Measurements from ENCODE around the gene STAM. TPM values are rescaled to one million over a fixed set of nuclear protein-coding genes. Genes with fewer than 3 reads are reported as not detected.

Gene STAM
- total and polyA plus RNA-seq, 9 of the 15 experiments (the other 6 are each of a cell fraction or from before 2014, with no cell fraction given) = 13.8 to 33.5 (median 26.4) TPM

GRCh38 chr10:17764142-17764541 lies 120.2 kb downstream of the STAM start:
- intact Hi-C loops (cut with micrococcal nuclease) (no loop called here), in situ Hi-C loops (cut with MboI) (no loop called here)
- H3K27ac ChIP-seq (ENCODE audit: extremely low read depth, low read depth, low read length) = no peak overlapping the region
- H4K20me1 ChIP-seq (replicated peaks; ENCODE audit: control insufficient read depth, insufficient read depth, low read length) = no peaks in the 10 kb centered on the region
- DNase-seq (ENCODE audit: extremely low read depth in 1 of 4, low spot score in 3 of 4) = no peak
- H3K27me3 ChIP-seq (ENCODE audit: control insufficient read depth in 2 of 2, insufficient read depth in 2 of 2, low read length in 2 of 2) = peaks cover 5 to 8% of the 10 kb centered on the region in 2 experiments; a peak in 3 of 5 replicates
- ChIA-PET POLR2A (no interaction called here), CTCF (ENCODE audit: low intra/inter-chr PET ratio) (no interaction called here)
- no peaks in the 10 kb centered on the region for H3K9me1 ChIP-seq (ENCODE audit: control insufficient read depth, insufficient read depth, low read length)
- H3K36me3 ChIP-seq (ENCODE audit: control insufficient read depth, insufficient read depth, low read length) = no peaks in the 10 kb centered on the region
- no peak overlapping the region for H3K9ac ChIP-seq (ENCODE audit: insufficient read depth in 1 of 2, low read depth in 2 of 2, low read length in 2 of 2)
- no peak for FAIRE-seq
- no peak overlapping the region for H3K4me2 ChIP-seq (ENCODE audit: insufficient read depth, low read length)
- no peaks in the 10 kb centered on the region for H3K79me2 ChIP-seq (ENCODE audit: control insufficient read depth, insufficient read depth, low read length)
- peaks cover 4 to 5% of the 10 kb centered on the region in 2 experiments; a peak in 4 of 5 replicates for H3K4me1 ChIP-seq (replicated peaks in 1 of 2; ENCODE audit: control insufficient read depth in 2 of 2, insufficient read depth in 2 of 2, low read length in 2 of 2)
- no peak for TF ChIP-seq YBX1 (IDR thresholded peaks at IDR 0.05)
- no peak for TF ChIP-seq EGR1 (conservative IDR thresholded peaks at IDR 0.05)
- no peak for TF ChIP-seq TCFL5 (CRISPR knock-in tag; conservative IDR thresholded peaks at IDR 0.05)
- TF ChIP-seq KLF1 (tag; IDR thresholded peaks at IDR 0.05) = no peak
- TF ChIP-seq KDM4B (IDR thresholded peaks at IDR 0.05; ENCODE audit: borderline replicate concordance in 2 of 2, low read depth in 1 of 2) = no peak
- no peak for TF ChIP-seq ZNF354B (CRISPR knock-in tag; IDR thresholded peaks at IDR 0.05)
- no peak for TF ChIP-seq VEZF1 (CRISPR knock-in tag; IDR thresholded peaks at IDR 0.05)
- H3K4me3 ChIP-seq = no peak overlapping the region
- no peaks in the 10 kb centered on the region for H3K9me3 ChIP-seq (replicated peaks; ENCODE audit: control insufficient read depth, insufficient read depth, low read depth, low read length)
- 16% methylated on average over 4 of the region's 4 CpGs for WGBS (ENCODE audit: insufficient coverage, low coverage, missing lambda C conversion rate)
- ATAC-seq = no peak
- no peak overlapping the region for H2AFZ ChIP-seq (ENCODE audit: low read depth, low read length)
- no TSS peak for BruUV-seq (replicated peaks)
